Measurements from ENCODE around the gene SNX19.

The SNX19 gene

GRCh38 chr11:130832566-130833425 is 83.5 kb downstream of the SNX19 start:
- DNase-seq (ENCODE audit: low spot score) (no peak), ATAC-seq (ENCODE audit: low read depth) (no peak)
- Histone ChIP-seq H3K9me3 (ENCODE audit: severe bottlenecking) (no peaks in the 10 kb centered on the region), H3K27me3 (ENCODE audit: insufficient read depth, poor library complexity, severe bottlenecking) (no peaks in the 10 kb centered on the region), H3K4me1 (ENCODE audit: insufficient read depth, poor library complexity, severe bottlenecking) (no peaks in the 10 kb centered on the region), H3K27ac (ENCODE audit: poor library complexity, severe bottlenecking) (no peak overlapping the region), H3K4me3 (ENCODE audit: severe bottlenecking) (no peak overlapping the region), H3K36me3 (ENCODE audit: low read depth) (no peaks in the 10 kb centered on the region)
- TF ChIP-seq, protein P1, sequence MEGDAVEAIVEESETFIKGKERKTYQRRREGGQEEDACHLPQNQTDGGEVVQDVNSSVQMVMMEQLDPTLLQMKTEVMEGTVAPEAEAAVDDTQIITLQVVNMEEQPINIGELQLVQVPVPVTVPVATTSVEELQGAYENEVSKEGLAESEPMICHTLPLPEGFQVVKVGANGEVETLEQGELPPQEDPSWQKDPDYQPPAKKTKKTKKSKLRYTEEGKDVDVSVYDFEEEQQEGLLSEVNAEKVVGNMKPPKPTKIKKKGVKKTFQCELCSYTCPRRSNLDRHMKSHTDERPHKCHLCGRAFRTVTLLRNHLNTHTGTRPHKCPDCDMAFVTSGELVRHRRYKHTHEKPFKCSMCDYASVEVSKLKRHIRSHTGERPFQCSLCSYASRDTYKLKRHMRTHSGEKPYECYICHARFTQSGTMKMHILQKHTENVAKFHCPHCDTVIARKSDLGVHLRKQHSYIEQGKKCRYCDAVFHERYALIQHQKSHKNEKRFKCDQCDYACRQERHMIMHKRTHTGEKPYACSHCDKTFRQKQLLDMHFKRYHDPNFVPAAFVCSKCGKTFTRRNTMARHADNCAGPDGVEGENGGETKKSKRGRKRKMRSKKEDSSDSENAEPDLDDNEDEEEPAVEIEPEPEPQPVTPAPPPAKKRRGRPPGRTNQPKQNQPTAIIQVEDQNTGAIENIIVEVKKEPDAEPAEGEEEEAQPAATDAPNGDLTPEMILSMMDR (IDR thresholded peaks at IDR 0.05; ENCODE audit: poor library complexity, severe bottlenecking) = no peak

DNA sequence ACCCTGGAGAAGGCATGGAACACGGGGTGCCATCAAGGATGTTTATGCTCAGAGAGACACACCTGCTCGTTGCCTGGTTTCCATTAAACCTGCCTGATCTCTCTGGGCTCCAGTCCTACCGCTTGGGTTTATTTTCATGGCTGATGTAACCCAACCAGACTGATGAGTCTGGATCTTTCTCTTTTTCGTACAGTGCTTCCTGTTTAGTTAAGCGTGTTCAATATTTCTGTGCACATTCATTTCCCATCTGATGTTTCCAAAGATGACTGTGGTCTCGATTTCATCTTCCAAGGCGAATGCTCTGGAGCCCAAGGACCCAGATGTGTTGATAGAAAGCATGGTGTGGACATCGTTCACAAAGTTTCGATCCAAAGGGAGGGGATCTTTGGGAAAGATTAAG is 84.3 kb downstream of the SNX19 start:
- Histone ChIP-seq H3K4me1 (ENCODE audit: insufficient read depth, poor library complexity, severe bottlenecking) (no peaks in the 10 kb centered on the region), H3K36me3 (ENCODE audit: low read depth) (no peaks in the 10 kb centered on the region), H3K27me3 (ENCODE audit: insufficient read depth, poor library complexity, severe bottlenecking) (no peaks in the 10 kb centered on the region), H3K4me3 (ENCODE audit: severe bottlenecking) (no peak overlapping the region), H3K9me3 (ENCODE audit: severe bottlenecking) (no peaks in the 10 kb centered on the region), H3K27ac (ENCODE audit: poor library complexity, severe bottlenecking) (no peak overlapping the region)
- TF ChIP-seq, protein P1 (IDR thresholded peaks at IDR 0.05; ENCODE audit: poor library complexity, severe bottlenecking) = no peak
- no peak for DNase-seq (ENCODE audit: low spot score)
- ATAC-seq (ENCODE audit: low read depth) = no peak

DNA sequence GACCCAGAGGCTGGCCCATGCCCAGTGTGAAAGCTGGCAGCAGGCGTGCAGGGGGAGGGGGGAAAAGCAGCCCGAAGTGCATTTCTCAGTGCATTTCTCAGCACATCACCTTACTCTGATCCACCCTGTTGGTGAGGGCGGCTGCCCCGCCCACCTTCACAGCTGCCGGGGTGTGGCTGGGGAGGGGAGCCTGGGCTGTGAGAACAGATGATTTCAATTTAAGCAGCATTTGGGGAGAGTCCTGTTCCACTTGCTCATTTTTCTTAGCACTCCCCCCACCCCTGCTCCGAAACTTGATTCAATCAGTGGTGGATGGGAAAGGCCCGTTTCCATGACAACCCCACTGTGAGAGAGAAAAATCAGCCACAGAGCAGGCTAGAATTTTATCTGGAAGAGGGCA is 84.8 kb downstream of the SNX19 start:
- TF ChIP-seq, protein P1 (IDR thresholded peaks at IDR 0.05; ENCODE audit: poor library complexity, severe bottlenecking) = no peak
- Histone ChIP-seq H3K36me3 (ENCODE audit: low read depth) (no peaks in the 10 kb centered on the region), H3K27ac (ENCODE audit: poor library complexity, severe bottlenecking) (no peak overlapping the region), H3K4me1 (ENCODE audit: insufficient read depth, poor library complexity, severe bottlenecking) (no peaks in the 10 kb centered on the region), H3K9me3 (ENCODE audit: severe bottlenecking) (no peaks in the 10 kb centered on the region), H3K27me3 (ENCODE audit: insufficient read depth, poor library complexity, severe bottlenecking) (no peaks in the 10 kb centered on the region), H3K4me3 (ENCODE audit: severe bottlenecking) (no peak overlapping the region)
- ATAC-seq (ENCODE audit: low read depth) (0 out of 3 replicates have a peak, but pooled peaks have one; percentile 31), DNase-seq (ENCODE audit: low spot score) (no peak)

- no peak for ATAC-seq (ENCODE audit: low read depth)
- TF ChIP-seq, protein P1 (IDR thresholded peaks at IDR 0.05; ENCODE audit: poor library complexity, severe bottlenecking) = no peak
- no peak overlapping the region for H3K27ac ChIP-seq (ENCODE audit: poor library complexity, severe bottlenecking)
These were observed 85.7 kb downstream of the SNX19 start for GRCh38 chr11:130830566-130830965.

GRCh38 chr11:130829920-130830511 is 86.3 kb downstream of the SNX19 start:
- Histone ChIP-seq H3K27ac (ENCODE audit: poor library complexity, severe bottlenecking) (no peak overlapping the region), H3K36me3 (ENCODE audit: low read depth) (no peaks in the 10 kb centered on the region), H3K27me3 (ENCODE audit: insufficient read depth, poor library complexity, severe bottlenecking) (no peaks in the 10 kb centered on the region), H3K9me3 (ENCODE audit: severe bottlenecking) (no peaks in the 10 kb centered on the region), H3K4me3 (ENCODE audit: severe bottlenecking) (no peak overlapping the region), H3K4me1 (ENCODE audit: insufficient read depth, poor library complexity, severe bottlenecking) (no peaks in the 10 kb centered on the region)
- TF ChIP-seq, protein P1 (IDR thresholded peaks at IDR 0.05; ENCODE audit: poor library complexity, severe bottlenecking) = no peak
- DNase-seq (ENCODE audit: low spot score) (no peak), ATAC-seq (ENCODE audit: low read depth) (no peak)

More at GRCh38 chr11:130830566-130830965, 85.7 kb downstream of the SNX19 start:
- no peaks in the 10 kb centered on the region for H3K27me3 ChIP-seq (ENCODE audit: insufficient read depth, poor library complexity, severe bottlenecking)
- H3K9me3 ChIP-seq (ENCODE audit: severe bottlenecking) = no peaks in the 10 kb centered on the region
- H3K4me3 ChIP-seq (ENCODE audit: severe bottlenecking) = no peak overlapping the region
- no peak for DNase-seq (ENCODE audit: low spot score)
- H3K4me1 ChIP-seq (ENCODE audit: insufficient read depth, poor library complexity, severe bottlenecking) = no peaks in the 10 kb centered on the region
- no peaks in the 10 kb centered on the region for H3K36me3 ChIP-seq (ENCODE audit: low read depth)

All from RWPE2 (cell line).